Fibroblast of skin of right quadriceps (primary cell): ENCODE measurements around the gene TMPRSS2.
A peak's percentile ranks its signal among the peaks of the same experiment; 100 is the strongest.

ENCODE experiments used
- DNase-seq: peaks from one replicate; pipeline ENCODE4 v3.0.0-alpha.2; 2013

TMPRSS2 gene

GRCh38 chr21:41480086-41480690 lies 27.8 kb downstream of the TMPRSS2 start:
- no peak for DNase-seq

DNA sequence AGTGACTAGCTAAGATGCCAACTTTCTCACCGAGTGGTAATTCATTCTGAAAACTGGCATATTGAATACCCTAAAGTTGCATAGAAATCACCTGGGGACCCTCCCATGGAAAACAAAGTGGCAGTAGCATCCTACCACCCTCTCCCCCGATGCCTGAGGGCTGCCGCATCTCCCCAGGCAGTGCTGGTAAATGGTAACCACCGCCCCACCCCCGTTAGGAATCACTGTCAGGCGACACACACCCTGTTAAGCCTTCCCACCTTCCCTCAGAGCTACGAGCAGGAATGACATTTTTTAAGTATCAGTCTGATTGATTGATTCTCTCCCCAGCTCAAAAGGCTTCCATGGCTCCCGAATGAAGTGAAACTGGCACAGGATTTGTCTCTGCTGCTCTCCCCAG lies 28.3 kb downstream of the TMPRSS2 start:
- DNase-seq, result no peak

- DNase-seq, result peak; percentile 10
Measured at GRCh38 chr21:41478319-41479177, 29.4 kb downstream of the TMPRSS2 start.

GRCh38 chr21:41477641-41478318 lies 30.2 kb downstream of the TMPRSS2 start:
- no peak for DNase-seq

- no peak for DNase-seq
Measured at GRCh38 chr21:41475714-41476420, 32.1 kb downstream of the TMPRSS2 start.

DNA sequence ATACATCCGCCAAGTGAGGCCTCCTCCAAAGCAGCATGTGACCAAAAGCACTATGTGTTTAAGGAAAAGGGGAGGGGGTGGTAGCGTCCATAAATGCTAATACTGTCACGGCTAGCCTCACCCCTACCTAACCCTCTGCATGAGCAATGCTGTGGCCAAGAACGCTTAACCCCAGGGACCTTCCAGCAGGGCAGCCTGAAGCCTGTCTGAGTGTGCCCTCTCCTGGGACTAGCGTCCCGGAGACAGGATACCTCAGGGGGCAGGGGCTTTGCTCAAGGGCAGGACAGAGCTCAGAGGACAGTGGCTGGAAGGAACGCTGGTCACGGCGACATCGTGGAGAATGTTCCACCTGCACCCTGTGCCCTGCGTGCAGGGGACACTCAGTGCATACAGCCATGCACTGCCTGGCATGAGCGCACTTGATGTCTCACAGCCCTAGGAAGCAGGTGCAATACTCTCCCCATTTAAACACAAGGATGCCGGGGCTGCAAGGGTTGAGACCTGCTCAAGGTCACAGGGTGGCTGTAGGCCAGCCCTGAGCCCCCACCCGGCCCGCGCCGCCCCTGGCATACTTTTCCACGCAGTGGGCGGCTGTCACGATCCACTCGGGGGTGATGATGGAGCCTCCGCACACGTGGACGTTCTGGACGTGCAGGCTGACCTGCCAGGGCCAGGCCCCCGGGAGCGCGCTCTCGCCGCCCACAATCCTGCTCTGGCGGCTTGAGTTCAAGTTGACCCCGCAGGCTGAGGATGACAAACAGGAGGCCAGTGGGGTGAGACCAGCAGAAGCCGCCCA lies 35.0 kb downstream of the TMPRSS2 start:
- DNase-seq, result no peak

GRCh38 chr21:41470054-41470453 lies 37.9 kb downstream of the TMPRSS2 start:
- DNase-seq, result no peak

- DNase-seq, result no peak
Measured at GRCh38 chr21:41466024-41466820, 41.7 kb downstream of the TMPRSS2 start.

DNA sequence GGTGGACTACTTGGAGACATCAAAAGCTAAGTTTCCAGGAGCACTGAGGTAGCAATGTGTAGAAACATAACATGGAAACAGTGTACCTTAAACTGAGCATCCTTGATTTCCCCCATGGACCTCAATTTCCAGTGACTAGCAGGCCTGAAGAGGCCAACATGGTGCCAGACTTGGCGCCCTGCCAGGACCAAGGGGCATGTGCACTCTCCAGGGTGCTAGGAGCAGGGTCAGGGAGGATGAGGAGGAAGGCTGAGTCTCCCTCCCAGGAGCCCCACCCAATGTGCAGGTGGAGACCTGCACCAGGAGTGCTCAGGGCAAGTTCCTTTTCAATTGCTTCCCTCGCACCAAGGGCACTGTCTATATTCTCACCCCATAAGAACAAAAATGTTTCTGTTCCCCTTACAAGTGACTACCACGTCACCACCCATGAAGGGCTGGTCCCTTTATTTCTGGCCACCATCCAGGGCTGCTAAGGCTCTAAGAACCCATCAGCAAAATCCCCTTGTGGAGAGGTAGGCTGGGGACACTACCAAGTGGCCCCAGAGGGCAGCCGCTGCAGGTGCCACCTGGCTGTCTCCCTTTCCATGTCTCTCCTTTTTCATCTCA lies 42.7 kb downstream of the TMPRSS2 start:
- DNase-seq, result no peak

GRCh38 chr21:41460578-41461527 lies 47.1 kb downstream of the TMPRSS2 start:
- peak; percentile 67 for DNase-seq

GRCh38 chr21:41459884-41460534 lies 47.9 kb downstream of the TMPRSS2 start:
- no peak for DNase-seq

- DNase-seq, result no peak
Measured at GRCh38 chr21:41458559-41458958, 49.4 kb downstream of the TMPRSS2 start.

DNA sequence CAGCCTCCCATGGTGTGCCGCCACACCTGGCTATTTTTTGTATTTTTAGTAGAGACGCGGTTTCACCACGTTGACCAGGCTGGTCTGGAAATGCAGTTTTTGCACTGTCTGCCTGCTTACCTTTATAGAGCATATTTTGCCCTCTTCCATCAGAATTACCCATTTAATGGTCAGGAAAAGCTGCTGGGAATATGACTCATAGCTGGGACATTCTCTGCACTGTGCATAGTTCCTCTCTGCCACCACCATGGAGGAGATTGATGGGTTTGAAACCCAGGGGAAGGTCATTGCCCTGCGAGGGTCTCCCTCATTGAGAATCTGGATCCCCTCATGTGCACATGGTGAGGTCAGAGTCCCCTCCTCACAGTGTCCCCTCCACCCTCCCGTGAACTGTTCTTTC lies 49.8 kb downstream of the TMPRSS2 start:
- DNase-seq, result peak; percentile 21

- no peak for DNase-seq
Measured at GRCh38 chr21:41453761-41454160, 54.2 kb downstream of the TMPRSS2 start.

DNA sequence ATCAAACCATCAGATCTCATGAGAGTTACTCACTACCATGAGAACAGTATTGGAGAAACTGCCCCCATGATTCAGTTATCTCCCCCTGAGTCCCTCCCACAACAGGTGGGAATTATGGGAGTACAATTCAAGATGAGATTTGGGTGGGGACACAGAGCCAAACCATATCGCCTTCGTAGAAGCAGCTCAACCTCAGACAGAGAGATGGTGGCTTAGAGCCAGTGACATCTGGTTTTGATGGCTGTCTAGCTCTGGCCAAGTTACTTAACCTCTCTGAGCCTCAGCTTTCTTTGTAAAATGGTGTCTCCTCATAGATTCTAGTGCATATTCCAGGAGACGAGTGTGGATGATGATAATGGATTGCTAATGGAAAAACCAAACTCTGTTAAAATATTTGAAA lies 54.8 kb downstream of the TMPRSS2 start:
- DNase-seq, result no peak

- no peak for DNase-seq
Measured at GRCh38 chr21:41451753-41452676, 55.9 kb downstream of the TMPRSS2 start.

GRCh38 chr21:41449613-41450012 lies 58.3 kb downstream of the TMPRSS2 start:
- no peak for DNase-seq

- DNase-seq, result no peak
Measured at GRCh38 chr21:41447356-41447755, 60.6 kb downstream of the TMPRSS2 start.
